ENCODE measurements around the gene POLR2F. TPM values are rescaled to one million over a fixed set of nuclear protein-coding genes. Genes with fewer than 3 reads are reported as not detected.

Gene POLR2F
- total RNA-seq, 1 experiment from 2014 or later, result 141 TPM

DNA sequence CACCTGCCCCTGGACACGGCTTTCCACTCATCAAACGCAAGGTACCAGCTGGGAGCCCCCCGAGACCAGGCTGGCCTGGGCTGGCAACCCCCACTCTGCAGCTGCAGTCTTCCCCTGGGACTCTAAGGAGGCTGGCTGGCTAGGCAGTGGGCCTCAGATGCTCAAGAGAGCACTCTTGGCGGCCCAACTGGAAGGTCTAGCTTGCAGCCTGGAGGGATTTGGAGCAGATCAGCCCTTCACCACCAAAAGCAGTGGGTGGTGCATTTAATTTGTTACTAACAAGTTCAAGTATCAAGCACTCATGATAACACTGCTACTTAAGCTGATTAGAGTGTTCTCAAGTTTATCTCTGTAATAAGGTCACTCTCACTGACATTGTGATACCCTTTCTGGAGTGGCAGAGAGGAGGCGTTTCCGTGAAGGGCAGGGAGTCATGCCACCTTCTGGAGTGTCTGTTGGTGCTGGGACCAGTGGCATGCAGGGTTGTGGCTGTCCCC, 21.6 kb upstream of the POLR2F start:
- H2BK12ac ChIP-seq (ENCODE audit: insufficient read length, low read depth, low read length), result no peak overlapping the region
- no peaks in the 10 kb centered on the region for H3K27me3 ChIP-seq (ENCODE audit: insufficient read depth, low read length)
- no peaks in the 10 kb centered on the region for H3K9me3 Mint-ChIP-seq
- H3K27ac Mint-ChIP-seq, result peak overlapping the region in 2 of 3 experiments; percentile 22 to 53; a peak in 2 of 7 replicates
- no CpG with 5 or more reads among the region's 6 CpGs for WGBS (ENCODE audit: extremely low coverage, insufficient read length, low lambda C conversion rate)
- H3K4ac ChIP-seq (ENCODE audit: low read depth, low read length), result no peak overlapping the region
- no peak overlapping the region for H3K27ac ChIP-seq (ENCODE audit: insufficient read length, low read depth, low read length)
- no peak overlapping the region for H2BK20ac ChIP-seq (ENCODE audit: low read depth, low read length, poor library complexity, severe bottlenecking)
- H3K23ac ChIP-seq (ENCODE audit: insufficient read length, low read depth, low read length), result no peak overlapping the region
- no peaks in the 10 kb centered on the region for H4K20me1 ChIP-seq (ENCODE audit: control insufficient read depth, insufficient read depth, insufficient read length)
- no peak overlapping the region for H2BK15ac ChIP-seq (ENCODE audit: low read depth, low read length)
- TF ChIP-seq, protein P1, sequence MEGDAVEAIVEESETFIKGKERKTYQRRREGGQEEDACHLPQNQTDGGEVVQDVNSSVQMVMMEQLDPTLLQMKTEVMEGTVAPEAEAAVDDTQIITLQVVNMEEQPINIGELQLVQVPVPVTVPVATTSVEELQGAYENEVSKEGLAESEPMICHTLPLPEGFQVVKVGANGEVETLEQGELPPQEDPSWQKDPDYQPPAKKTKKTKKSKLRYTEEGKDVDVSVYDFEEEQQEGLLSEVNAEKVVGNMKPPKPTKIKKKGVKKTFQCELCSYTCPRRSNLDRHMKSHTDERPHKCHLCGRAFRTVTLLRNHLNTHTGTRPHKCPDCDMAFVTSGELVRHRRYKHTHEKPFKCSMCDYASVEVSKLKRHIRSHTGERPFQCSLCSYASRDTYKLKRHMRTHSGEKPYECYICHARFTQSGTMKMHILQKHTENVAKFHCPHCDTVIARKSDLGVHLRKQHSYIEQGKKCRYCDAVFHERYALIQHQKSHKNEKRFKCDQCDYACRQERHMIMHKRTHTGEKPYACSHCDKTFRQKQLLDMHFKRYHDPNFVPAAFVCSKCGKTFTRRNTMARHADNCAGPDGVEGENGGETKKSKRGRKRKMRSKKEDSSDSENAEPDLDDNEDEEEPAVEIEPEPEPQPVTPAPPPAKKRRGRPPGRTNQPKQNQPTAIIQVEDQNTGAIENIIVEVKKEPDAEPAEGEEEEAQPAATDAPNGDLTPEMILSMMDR (conservative IDR thresholded peaks at IDR 0.05), result no peak
- no peak overlapping the region for H3K4me3 Mint-ChIP-seq
- H3K9ac ChIP-seq (ENCODE audit: extremely low read depth, insufficient read length, low read length), result no peak overlapping the region
- H3T11ph ChIP-seq (ENCODE audit: low read length), result no peak overlapping the region
- H4K8ac ChIP-seq (replicated peaks; ENCODE audit: insufficient read length, low read depth, low read length), result no peak overlapping the region
- H2AFZ ChIP-seq (ENCODE audit: low read length), result no peak overlapping the region
- DNase-seq, result no peak
- no peak overlapping the region for H3K56ac ChIP-seq (ENCODE audit: insufficient read length, low read depth, low read length)
- H3K4me1 ChIP-seq (ENCODE audit: insufficient read depth, low read length), result no peaks in the 10 kb centered on the region
- H3K14ac ChIP-seq (ENCODE audit: insufficient read depth, low read length), result no peak overlapping the region
- H4K5ac ChIP-seq (ENCODE audit: insufficient read length, low read depth, low read length), result no peak overlapping the region
- H3K27me3 Mint-ChIP-seq (ENCODE audit: low read depth), result no peaks in the 10 kb centered on the region
- no peak overlapping the region for H3K18ac ChIP-seq (ENCODE audit: insufficient read length, low read depth, low read length)
- H3K79me1 ChIP-seq (ENCODE audit: insufficient read depth, low read depth, low read length, poor library complexity, severe bottlenecking), result no peaks in the 10 kb centered on the region
- H3K36me3 Mint-ChIP-seq (ENCODE audit: insufficient read depth in 1 of 3, low read depth in 3 of 3), result peaks cover 0 to 55% (median 24%) of the 10 kb centered on the region in 3 experiments; a peak in 6 of 7 replicates
- H2AK5ac ChIP-seq (ENCODE audit: insufficient read length, low read length), result no peak overlapping the region
- H3K4me2 ChIP-seq (ENCODE audit: insufficient read depth, insufficient read length, low read length), result no peak overlapping the region
- no peaks in the 10 kb centered on the region for H3K79me2 ChIP-seq (ENCODE audit: insufficient read depth, low read length)
- no peaks in the 10 kb centered on the region for H3K23me2 ChIP-seq (ENCODE audit: insufficient read length, low read depth, low read length, poor library complexity, severe bottlenecking)
- H2BK5ac ChIP-seq (ENCODE audit: insufficient read length, low read length), result no peak overlapping the region
- no peaks in the 10 kb centered on the region for H3K9me3 ChIP-seq (ENCODE audit: control insufficient read depth, low read depth, low read length)
- H3K4me1 Mint-ChIP-seq, result peaks cover 8 to 12% of the 10 kb centered on the region in 2 experiments
- H4K91ac ChIP-seq (ENCODE audit: insufficient read length, low read depth, low read length), result no peak overlapping the region
- no peak overlapping the region for H2BK120ac ChIP-seq (ENCODE audit: low read depth, low read length, poor library complexity, severe bottlenecking)

Measured in H9 (cell line).